Nephron progenitor cell (in vitro differentiated cells): Measurements from ENCODE around the gene FHDC1.

Experiments
- DNase-seq: peaks from one replicate; pipeline ENCODE4 v3.0.0; 2021
- H3K27ac Mint-ChIP-seq: 2 replicates; pipeline ENCODE4 v1.8.0; 2021; ENCODE audit warnings: mild to moderate bottlenecking, moderate library complexity, mixed read lengths
- H3K27me3 Mint-ChIP-seq: 2 replicates; pipeline ENCODE4 v1.8.0; 2021; ENCODE audit warnings: mild to moderate bottlenecking, low read depth, mixed read lengths; ENCODE audit not compliant: poor library complexity
- H3K36me3 Mint-ChIP-seq: 2 replicates; pipeline ENCODE4 v1.8.0; 2021; ENCODE audit warnings: low read depth, mixed read lengths
- H3K4me1 Mint-ChIP-seq: 2 replicates; pipeline ENCODE4 v1.8.0; 2021; ENCODE audit warnings: mixed read lengths
- H3K4me3 Mint-ChIP-seq: 2 replicates; pipeline ENCODE4 v1.8.0; 2021; ENCODE audit warnings: mild to moderate bottlenecking, moderate library complexity, mixed read lengths
- H3K9me3 Mint-ChIP-seq: 2 replicates; pipeline ENCODE4 v1.8.0; 2021; ENCODE audit warnings: mild to moderate bottlenecking, moderate library complexity, mixed read lengths
- CTCF ChIP-seq: fragments of 200-600 bp; sonication (generic); IDR thresholded peaks from 2 replicates; pipeline ENCODE4 v1.5.0; 2021; ENCODE audit warnings: antibody characterized with exemption

The FHDC1 gene

GRCh38 chr4:152942346-152942745 is 6.2 kb downstream of the FHDC1 start:
- Mint-ChIP-seq H3K4me3 (no peak overlapping the region), H3K27ac (no peak overlapping the region), H3K9me3 (no peaks in the 10 kb centered on the region), H3K4me1 (peaks cover 46% of the 10 kb centered on the region), H3K27me3 (peaks cover 35% of the 10 kb centered on the region), H3K36me3 (peaks cover 8% of the 10 kb centered on the region)
- DNase-seq, result no peak
- TF ChIP-seq CTCF, result no peak

DNA sequence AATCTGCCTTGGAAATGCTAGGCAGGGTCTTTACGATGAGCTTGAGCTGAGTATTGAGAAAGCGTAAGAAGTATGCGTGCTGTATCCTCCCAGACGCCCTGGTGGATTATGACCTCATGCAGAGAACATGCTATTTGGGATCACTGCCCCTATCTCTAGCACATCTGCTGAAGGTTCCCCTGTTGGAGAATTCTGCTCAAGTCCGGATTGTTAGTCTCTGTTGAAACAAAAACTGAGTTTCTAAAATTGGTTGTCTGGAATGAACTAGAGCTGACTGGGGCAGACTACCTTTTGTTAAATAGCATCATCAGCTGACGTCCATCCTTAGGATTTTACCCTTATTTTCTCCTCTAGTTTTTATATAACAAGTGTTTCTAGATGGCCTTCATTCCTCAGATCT is 7.5 kb downstream of the FHDC1 start:
- no peak for TF ChIP-seq CTCF
- H3K4me1 Mint-ChIP-seq, result peaks cover 50% of the 10 kb centered on the region
- H3K9me3 Mint-ChIP-seq, result no peaks in the 10 kb centered on the region
- peaks cover 24% of the 10 kb centered on the region for H3K27me3 Mint-ChIP-seq
- no peak overlapping the region for H3K4me3 Mint-ChIP-seq
- no peak overlapping the region for H3K27ac Mint-ChIP-seq
- DNase-seq, result no peak
- peaks cover 20% of the 10 kb centered on the region for H3K36me3 Mint-ChIP-seq

GRCh38 chr4:152944666-152945320 is 8.7 kb downstream of the FHDC1 start:
- H3K9me3 Mint-ChIP-seq, result no peaks in the 10 kb centered on the region
- peaks cover 49% of the 10 kb centered on the region for H3K4me1 Mint-ChIP-seq
- no peak overlapping the region for H3K27ac Mint-ChIP-seq
- TF ChIP-seq CTCF, result no peak
- peaks cover 20% of the 10 kb centered on the region for H3K36me3 Mint-ChIP-seq
- DNase-seq, result no peak
- H3K4me3 Mint-ChIP-seq, result no peak overlapping the region
- H3K27me3 Mint-ChIP-seq, result peaks cover 13% of the 10 kb centered on the region

- Mint-ChIP-seq H3K36me3 (peaks cover 20% of the 10 kb centered on the region), H3K27ac (no peak overlapping the region), H3K27me3 (peaks cover 5% of the 10 kb centered on the region), H3K9me3 (no peaks in the 10 kb centered on the region), H3K4me3 (no peak overlapping the region), H3K4me1 (peaks cover 57% of the 10 kb centered on the region)
- DNase-seq, result no peak
- TF ChIP-seq CTCF, result no peak
Observed at GRCh38 chr4:152945639-152946038, 9.5 kb downstream of the FHDC1 start.

DNA sequence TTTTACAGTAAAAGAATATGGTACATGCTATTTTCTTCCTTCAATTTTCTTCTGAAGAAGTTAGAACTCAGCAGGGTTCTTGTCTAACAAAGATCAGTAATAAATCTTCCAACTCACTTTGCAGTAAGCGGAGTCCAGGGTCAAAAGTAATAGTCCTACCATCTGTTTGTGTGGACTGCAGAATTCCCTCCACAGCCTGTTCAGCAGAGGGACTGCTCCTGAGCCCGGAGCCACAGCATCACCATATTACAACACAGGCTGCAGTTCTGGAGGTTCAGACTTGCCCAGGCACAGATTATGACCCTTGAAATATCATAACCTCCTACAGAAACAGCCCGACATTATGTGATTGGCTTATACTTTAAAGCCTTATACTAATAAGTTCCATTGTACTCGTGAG is 10.3 kb downstream of the FHDC1 start:
- Mint-ChIP-seq H3K4me3 (peak overlapping the region; percentile 32), H3K9me3 (no peaks in the 10 kb centered on the region), H3K27ac (peak overlapping the region; percentile 6), H3K4me1 (peaks cover 65% of the 10 kb centered on the region), H3K36me3 (peaks cover 20% of the 10 kb centered on the region), H3K27me3 (peaks cover 5% of the 10 kb centered on the region)
- DNase-seq, result no peak
- TF ChIP-seq CTCF, result no peak

- peak overlapping the region; percentile 27 for H3K27ac Mint-ChIP-seq
- peaks cover 20% of the 10 kb centered on the region for H3K36me3 Mint-ChIP-seq
- peaks cover 3% of the 10 kb centered on the region for H3K27me3 Mint-ChIP-seq
- DNase-seq, result peak; percentile 31
- TF ChIP-seq CTCF, result no peak
- H3K9me3 Mint-ChIP-seq, result no peaks in the 10 kb centered on the region
- H3K4me1 Mint-ChIP-seq, result peaks cover 74% of the 10 kb centered on the region
- no peak overlapping the region for H3K4me3 Mint-ChIP-seq
Observed at GRCh38 chr4:152947311-152947710, 11.2 kb downstream of the FHDC1 start.
